C4-2B (cell line): ENCODE measurements around the gene JADE3.
A peak's percentile ranks its signal among the peaks of the same experiment; 100 is the strongest.

Experiments used
- H3K27ac ChIP-seq: fragments of 450-650 bp; 2 replicates; pipeline ENCODE4 v1.5.1; 2017
- CTCF ChIP-seq: fragments of 450-650 bp; conservative IDR thresholded peaks from 2 replicates; pipeline ENCODE4 v1.5.1; 2017; ENCODE audit warnings: mild to moderate bottlenecking
- ZFX ChIP-seq: fragments of 450-650 bp; IDR thresholded peaks from 2 replicates; pipeline ENCODE4 v1.6.1; 2017

The JADE3 gene

GRCh38 chrX:46978341-46979291 is 66.4 kb downstream of the JADE3 start:
- no peak overlapping the region for H3K27ac ChIP-seq
- TF ChIP-seq CTCF (peak; percentile 74), ZFX (no peak)

DNA sequence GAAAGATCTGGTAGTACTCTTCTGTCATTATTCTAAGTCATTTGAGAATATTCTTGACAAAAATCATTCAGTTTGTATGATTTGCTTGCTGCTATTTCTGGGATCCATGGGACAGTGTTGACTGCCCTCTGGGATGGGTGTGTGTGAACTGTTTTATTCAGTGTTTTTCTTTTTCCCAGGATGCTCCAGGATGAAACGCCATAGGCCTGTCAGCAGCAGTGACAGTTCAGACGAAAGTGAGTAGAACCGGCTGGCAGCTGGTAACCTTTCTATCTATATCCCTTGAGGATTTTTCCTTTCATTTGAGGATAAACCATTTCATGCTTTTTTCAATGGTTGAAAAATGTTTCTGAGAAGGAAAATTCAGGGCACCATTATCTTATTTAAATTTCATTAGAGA is 72.5 kb downstream of the JADE3 start:
- no peak overlapping the region for H3K27ac ChIP-seq
- no peak for TF ChIP-seq ZFX
- no peak for TF ChIP-seq CTCF

DNA sequence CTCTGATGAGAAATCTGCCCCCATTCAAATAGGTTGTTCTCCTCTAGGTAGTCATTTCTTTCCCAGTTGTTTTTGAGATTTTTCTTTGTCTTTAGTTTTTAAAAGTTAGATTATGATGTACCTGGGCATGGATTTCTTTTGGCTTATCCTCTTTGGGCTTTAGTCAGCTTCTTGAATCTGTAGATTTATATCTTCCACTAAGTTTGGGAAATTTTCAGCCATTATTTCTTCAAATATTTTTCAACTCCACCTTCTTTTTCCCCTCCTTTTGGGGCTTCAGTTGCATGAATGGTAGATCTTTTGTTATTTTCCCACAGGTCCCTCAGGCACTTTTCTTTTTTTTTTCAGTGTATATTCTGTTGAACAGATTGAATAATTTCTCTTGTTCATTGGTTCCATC is 77.3 kb downstream of the JADE3 start:
- H3K27ac ChIP-seq = no peak overlapping the region
- TF ChIP-seq ZFX = no peak
- no peak for TF ChIP-seq CTCF

DNA sequence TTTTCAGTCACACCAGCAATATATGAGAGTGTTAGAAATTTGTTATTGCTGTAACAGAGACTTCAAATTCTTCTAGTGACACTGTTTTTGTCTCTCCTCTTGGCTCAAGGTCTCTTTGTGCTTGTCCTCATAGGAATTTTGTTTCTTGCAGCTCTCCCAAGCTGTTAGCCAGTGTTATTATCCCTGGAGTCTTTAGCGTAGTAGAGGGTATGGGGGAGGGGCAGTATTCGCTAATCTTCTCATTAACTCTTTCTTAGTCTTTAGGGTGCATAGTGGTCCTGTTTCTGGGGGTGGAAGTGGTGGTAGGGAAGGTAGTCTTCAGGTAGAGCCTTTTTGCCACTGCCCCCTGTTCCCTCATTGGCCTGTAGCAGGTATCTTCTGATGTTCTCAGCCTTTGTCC is 79.4 kb downstream of the JADE3 start:
- TF ChIP-seq CTCF = no peak
- no peak overlapping the region for H3K27ac ChIP-seq

DNA sequence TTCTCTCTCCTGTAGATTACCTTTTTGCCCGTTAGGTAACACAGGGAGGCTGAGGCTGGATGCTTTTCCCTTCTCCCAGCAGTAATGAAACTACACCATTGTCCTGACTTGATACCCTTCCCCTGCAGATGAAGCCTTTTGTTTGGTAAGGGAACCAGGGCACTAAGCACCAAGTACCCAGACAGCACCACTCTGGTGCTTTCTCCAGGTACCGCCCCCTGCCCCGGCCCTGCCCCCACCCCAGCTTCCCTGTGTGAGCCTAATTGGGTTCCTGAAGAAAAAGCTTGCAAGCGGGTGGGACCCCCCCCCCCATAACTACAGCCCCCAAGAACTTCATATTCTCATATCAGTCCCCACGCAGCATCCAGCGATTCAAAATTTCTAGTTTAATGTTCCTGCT is 79.8 kb downstream of the JADE3 start:
- TF ChIP-seq ZFX = no peak
- TF ChIP-seq CTCF = no peak

GRCh38 chrX:46994096-46994495 is 81.9 kb downstream of the JADE3 start:
- TF ChIP-seq CTCF (no peak), ZFX (no peak)
- no peak overlapping the region for H3K27ac ChIP-seq

More for the DNA sequence above, 79.8 kb downstream of the JADE3 start:
- no peak overlapping the region for H3K27ac ChIP-seq

GRCh38 chrX:47012131-47012530 is 99.9 kb downstream of the JADE3 start:
- no peak for TF ChIP-seq CTCF
- no peak for TF ChIP-seq ZFX
- no peak overlapping the region for H3K27ac ChIP-seq
